ENCODE results near the gene CRHR1.

GRCh38 chr17:45851464-45851863 lies 67.3 kb downstream of the CRHR1 start:
- TF ChIP-seq CTCF (IDR thresholded peaks at IDR 0.05; ENCODE audit: insufficient read depth, low read length, poor library complexity, severe bottlenecking) (no peak), EZH2phosphoT487 (conservative IDR thresholded peaks at IDR 0.05; ENCODE audit: low read length) (no peak)
